Left lung (tissue), 10 donors: ENCODE data around the gene SLC38A3. TPM values are rescaled to one million over a fixed set of nuclear protein-coding genes. Genes with fewer than 3 reads are reported as not detected.

Experiments
- ATAC-seq: fragments of 200-7000 bp; cut with Tn5 transposase; one replicate; pipeline ENCODE4 v1.9.1; 2020; ENCODE audit warnings: moderate library complexity
- DNase-seq, 4 donors: peaks; one replicate each; pipeline ENCODE4 v3.0.0-alpha.2; 2013 to 2020
- H3K27ac ChIP-seq, 2 donors: fragments of 200-600 bp; sonication (generic) in 1 of 2; one replicate each; pipeline versions ENCODE4 v1.5.0 to v1.8.0; 2020 to 2021
- H3K27me3 ChIP-seq, 2 donors: fragments of 200-600 bp; sonication (generic) in 1 of 2; one replicate each; pipeline versions ENCODE4 v1.5.0 to v1.8.0; 2020 to 2021
- H3K36me3 ChIP-seq, 2 donors: fragments of 200-600 bp; sonication (generic) in 1 of 2; one replicate each; pipeline versions ENCODE4 v1.5.0 to v1.8.0; 2020 to 2021
- H3K4me1 ChIP-seq, 2 donors: fragments of 200-600 bp; one replicate each; pipeline ENCODE4 v1.8.0; 2021
- H3K4me3 ChIP-seq, 2 donors: fragments of 200-600 bp; sonication (generic) in 1 of 2; one replicate each; pipeline versions ENCODE4 v1.5.0 to v1.8.0; 2020 to 2021; ENCODE audit warnings: mild to moderate bottlenecking in 1 of 2
- H3K9me3 ChIP-seq, 2 donors: fragments of 200-600 bp; sonication (generic) in 1 of 2; one replicate each; pipeline versions ENCODE4 v1.5.0 to v1.8.0; 2020 to 2021
- CTCF ChIP-seq, 2 donors: fragments of 200-600 bp; sonication (generic) in 1 of 2; IDR thresholded peaks; one replicate each; pipeline versions ENCODE4 v1.5.0 to v1.8.0; 2021; ENCODE audit warnings: antibody characterized with exemption in 2 of 2
- intact Hi-C, 2 donors: fragments of 100-400 bp; cut with DNase I; formaldehyde crosslinking; loops; one replicate each; pipeline versions ENCODE4 v1.11.2 to v1.14.2; 2022
- polyA plus RNA-seq, 6 donors: library from polyadenylated mRNA; unstranded; fragments of 120-200 nt; gene quantifications; one replicate each; pipeline ENCODE4 v1.2.1, GENCODE V29; 2013; ENCODE audit not compliant: insufficient read length in 6 of 6
- total RNA-seq, 2 donors: library from RNA; stranded (reverse); fragmentation: NEBNext Ultra II Directional; extraction: Animal tissue kit (Norgen Biotek cat#: 25700); gene quantifications; one replicate each; pipeline ENCODE4 v1.2.1, GENCODE V29; 2021
- donor health status: DM: no; HTN: yes; CAD: no.
- donor health status: DM: no; HTN: no; CAD: no.

SLC38A3 gene
- total and polyA plus RNA-seq, 8 donors = 0.23 to 10.9 (median 7.8) TPM; not detected in 1

GRCh38 chr3:50157827-50158529 lies 47.1 kb upstream of the SLC38A3 start:
- peak in 1 of 4 donors; percentile 56 for DNase-seq
- peak overlapping the region in 1 of 2 donors; percentile 50 for H3K4me3 ChIP-seq
- no peaks in the 10 kb centered on the region for H3K36me3 ChIP-seq
- peak overlapping the region; percentile 53 to 57 for H3K27ac ChIP-seq
- H3K4me1 ChIP-seq = peaks cover 15 to 64% of the 10 kb centered on the region in 2 donors
- no peaks in the 10 kb centered on the region for H3K9me3 ChIP-seq
- no peak for TF ChIP-seq CTCF (IDR thresholded peaks at IDR 0.05)
- intact Hi-C loops = no loop called here
- peaks cover 8 to 47% of the 10 kb centered on the region in 2 donors for H3K27me3 ChIP-seq
- no peak for ATAC-seq

- no peaks in the 10 kb centered on the region for H3K9me3 ChIP-seq
- peaks cover 8 to 46% of the 10 kb centered on the region in 2 donors for H3K27me3 ChIP-seq
- intact Hi-C loops = no loop called here
- H3K4me3 ChIP-seq = peak overlapping the region in 1 of 2 donors; percentile 50
- TF ChIP-seq CTCF (IDR thresholded peaks at IDR 0.05) = no peak
- ATAC-seq (no peak), DNase-seq (no peak)
- peaks cover 18 to 70% of the 10 kb centered on the region in 2 donors for H3K4me1 ChIP-seq
- H3K36me3 ChIP-seq = no peaks in the 10 kb centered on the region
- H3K27ac ChIP-seq = peak overlapping the region; percentile 53 to 57
Measured at GRCh38 chr3:50158530-50159146, 46.4 kb upstream of the SLC38A3 start.

- H3K4me1 ChIP-seq = peaks cover 29 to 74% of the 10 kb centered on the region in 2 donors
- no peaks in the 10 kb centered on the region for H3K9me3 ChIP-seq
- no peaks in the 10 kb centered on the region for H3K36me3 ChIP-seq
- H3K4me3 ChIP-seq = no peak overlapping the region
- H3K27me3 ChIP-seq = peaks cover 8 to 26% of the 10 kb centered on the region in 2 donors
- peak overlapping the region; percentile 42 to 57 for H3K27ac ChIP-seq
- no peak for DNase-seq
- intact Hi-C loops = no loop called here
- no peak for ATAC-seq
- TF ChIP-seq CTCF (IDR thresholded peaks at IDR 0.05) = no peak
Measured at GRCh38 chr3:50160561-50160983, 44.5 kb upstream of the SLC38A3 start.

- DNase-seq (no peak), ATAC-seq (no peak)
- Histone ChIP-seq H3K4me1 (peaks cover 26 to 74% of the 10 kb centered on the region in 2 donors), H3K36me3 (no peaks in the 10 kb centered on the region), H3K4me3 (no peak overlapping the region), H3K9me3 (no peaks in the 10 kb centered on the region), H3K27me3 (peaks cover under 1 to 19% of the 10 kb centered on the region in 2 donors), H3K27ac (peak overlapping the region; percentile 42 to 57)
- intact Hi-C loops = no loop called here
- no peak for TF ChIP-seq CTCF (IDR thresholded peaks at IDR 0.05)
Measured at GRCh38 chr3:50161320-50161719, 43.8 kb upstream of the SLC38A3 start.
